HepG2 (cell line): Measurements from ENCODE around the gene PIKFYVE. TPM values are rescaled to one million over a fixed set of nuclear protein-coding genes. Genes with fewer than 3 reads are reported as not detected.

ENCODE experiments used
- AGO1 ChIP-seq: fragments of 200-400 bp; formaldehyde crosslinking; IDR thresholded peaks from 2 replicates; pipeline ENCODE4 v1.6.1; 2017; ENCODE audit warnings: mild to moderate bottlenecking, low read depth, low read length, moderate library complexity; ENCODE audit not compliant: poor library complexity, severe bottlenecking
- FOSL2 ChIP-seq: sonication (generic); formaldehyde crosslinking; IDR thresholded peaks from 2 replicates; pipeline ENCODE4 v1.4.0; 2020; ENCODE audit warnings: missing genetic modification reagents
- GABPB1 ChIP-seq: IDR thresholded peaks from 2 replicates; pipeline ENCODE4 v1.6.1; 2016; ENCODE audit warnings: mild to moderate bottlenecking, missing genetic modification reagents, moderate library complexity, missing compliant biosample characterization
- KAT7 ChIP-seq: IDR thresholded peaks from 2 replicates; pipeline ENCODE4 v1.6.1; 2018; ENCODE audit warnings: borderline replicate concordance, missing compliant biosample characterization
- KDM6A ChIP-seq: IDR thresholded peaks from 2 replicates; pipeline ENCODE4 v1.6.1; 2016; ENCODE audit warnings: low read depth
- MED13 ChIP-seq: sonication (generic); formaldehyde crosslinking; IDR thresholded peaks from 2 replicates; pipeline ENCODE4 v1.5.0; 2020; ENCODE audit warnings: missing genetic modification reagents
- SMAD9 ChIP-seq: sonication (generic); formaldehyde crosslinking; IDR thresholded peaks from 2 replicates; pipeline ENCODE4 v1.5.1; 2020; ENCODE audit warnings: mild to moderate bottlenecking, missing genetic modification reagents
- SSRP1 ChIP-seq: IDR thresholded peaks from 2 replicates; pipeline ENCODE4 v1.6.1; 2016; ENCODE audit warnings: control low read depth
- polyA plus RNA-seq, 8 experiments: library from polyadenylated mRNA; depleted of rRNA in 3 of 8; stranded (reverse) in 7 of 8; unstranded in 1 of 8; fragments of >200 nt; fragmentation: Illumina TruSeq in 4 of 8; extraction: Trizol in 4 of 8; gene quantifications; 2 replicates each; pipeline versions ENCODE4 v1.2.1 to v1.2.3, GENCODE V29; 2011 to 2016; ENCODE audit warnings: low read depth in 4 of 8, missing spikeins in 1 of 8, mixed read lengths in 1 of 8; ENCODE audit not compliant: insufficient read depth in 1 of 8
- total RNA-seq, 5 experiments: library from RNA; depleted of rRNA; stranded (reverse); fragments of >200 nt; fragmentation: Illumina TruSeq; extraction: Trizol; gene quantifications; 2 replicates each; pipeline ENCODE4 v1.2.3, GENCODE V29; 2016; ENCODE audit warnings: low read depth in 1 of 5
- TF ChIP-seq, protein P1 (sequence below): sonication (generic); formaldehyde crosslinking; IDR thresholded peaks from 2 replicates; pipeline ENCODE4 v1.9.0; 2021; ENCODE audit warnings: missing genetic modification reagents, borderline replicate concordance
- TF ChIP-seq, protein P2 (sequence below): sonication (generic); formaldehyde crosslinking; IDR thresholded peaks from 2 replicates; pipeline ENCODE4 v1.5.0; 2020; ENCODE audit warnings: mild to moderate bottlenecking, missing genetic modification reagents
- TF ChIP-seq, protein P3 (sequence below): conservative IDR thresholded peaks from 2 replicates; pipeline ENCODE4 v1.6.1; 2018; ENCODE audit warnings: missing genetic modification reagents
- TF ChIP-seq, protein P4 (sequence below): sonication (generic); formaldehyde crosslinking; IDR thresholded peaks from 2 replicates; pipeline ENCODE4 v1.5.0; 2020; ENCODE audit warnings: mild to moderate bottlenecking, missing genetic modification reagents
- TF ChIP-seq, protein P5 (sequence below): sonication (generic); formaldehyde crosslinking; IDR thresholded peaks from 2 replicates; pipeline ENCODE4 v1.4.0; 2020; ENCODE audit warnings: mild to moderate bottlenecking, missing genetic modification reagents

PIKFYVE gene
- total and polyA plus RNA-seq, 2 of the 13 experiments (the other 11 are each of a cell fraction or from before 2014, with no cell fraction given), result 20.2 to 21.7 TPM

GRCh38 chr2:208265371-208265800 is 669 bp upstream of the PIKFYVE start (continued):
- TF ChIP-seq, protein P1, sequence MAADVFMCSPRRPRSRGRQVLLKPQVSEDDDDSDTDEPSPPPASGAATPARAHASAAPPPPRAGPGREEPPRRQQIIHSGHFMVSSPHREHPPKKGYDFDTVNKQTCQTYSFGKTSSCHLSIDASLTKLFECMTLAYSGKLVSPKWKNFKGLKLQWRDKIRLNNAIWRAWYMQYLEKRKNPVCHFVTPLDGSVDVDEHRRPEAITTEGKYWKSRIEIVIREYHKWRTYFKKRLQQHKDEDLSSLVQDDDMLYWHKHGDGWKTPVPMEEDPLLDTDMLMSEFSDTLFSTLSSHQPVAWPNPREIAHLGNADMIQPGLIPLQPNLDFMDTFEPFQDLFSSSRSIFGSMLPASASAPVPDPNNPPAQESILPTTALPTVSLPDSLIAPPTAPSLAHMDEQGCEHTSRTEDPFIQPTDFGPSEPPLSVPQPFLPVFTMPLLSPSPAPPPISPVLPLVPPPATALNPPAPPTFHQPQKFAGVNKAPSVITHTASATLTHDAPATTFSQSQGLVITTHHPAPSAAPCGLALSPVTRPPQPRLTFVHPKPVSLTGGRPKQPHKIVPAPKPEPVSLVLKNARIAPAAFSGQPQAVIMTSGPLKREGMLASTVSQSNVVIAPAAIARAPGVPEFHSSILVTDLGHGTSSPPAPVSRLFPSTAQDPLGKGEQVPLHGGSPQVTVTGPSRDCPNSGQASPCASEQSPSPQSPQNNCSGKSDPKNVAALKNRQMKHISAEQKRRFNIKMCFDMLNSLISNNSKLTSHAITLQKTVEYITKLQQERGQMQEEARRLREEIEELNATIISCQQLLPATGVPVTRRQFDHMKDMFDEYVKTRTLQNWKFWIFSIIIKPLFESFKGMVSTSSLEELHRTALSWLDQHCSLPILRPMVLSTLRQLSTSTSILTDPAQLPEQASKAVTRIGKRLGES, result no peak
- TF ChIP-seq KAT7 (CRISPR knock-in tag) (no peak), MED13 (CRISPR knock-in tag) (no peak), GABPB1 (CRISPR knock-in tag) (no peak; the same call in 1 of the 2 replicates), SMAD9 (CRISPR knock-in tag) (0 out of 2 replicates have a peak, but pooled peaks have one; percentile 21), AGO1 (no peak), FOSL2 (peak; percentile 10; the same call in 1 of the 2 replicates), SSRP1 (CRISPR knock-in tag) (0 out of 2 replicates have a peak, but pooled peaks have one; percentile 9), KDM6A (CRISPR knock-in tag) (no peak)
- TF ChIP-seq, protein P2, sequence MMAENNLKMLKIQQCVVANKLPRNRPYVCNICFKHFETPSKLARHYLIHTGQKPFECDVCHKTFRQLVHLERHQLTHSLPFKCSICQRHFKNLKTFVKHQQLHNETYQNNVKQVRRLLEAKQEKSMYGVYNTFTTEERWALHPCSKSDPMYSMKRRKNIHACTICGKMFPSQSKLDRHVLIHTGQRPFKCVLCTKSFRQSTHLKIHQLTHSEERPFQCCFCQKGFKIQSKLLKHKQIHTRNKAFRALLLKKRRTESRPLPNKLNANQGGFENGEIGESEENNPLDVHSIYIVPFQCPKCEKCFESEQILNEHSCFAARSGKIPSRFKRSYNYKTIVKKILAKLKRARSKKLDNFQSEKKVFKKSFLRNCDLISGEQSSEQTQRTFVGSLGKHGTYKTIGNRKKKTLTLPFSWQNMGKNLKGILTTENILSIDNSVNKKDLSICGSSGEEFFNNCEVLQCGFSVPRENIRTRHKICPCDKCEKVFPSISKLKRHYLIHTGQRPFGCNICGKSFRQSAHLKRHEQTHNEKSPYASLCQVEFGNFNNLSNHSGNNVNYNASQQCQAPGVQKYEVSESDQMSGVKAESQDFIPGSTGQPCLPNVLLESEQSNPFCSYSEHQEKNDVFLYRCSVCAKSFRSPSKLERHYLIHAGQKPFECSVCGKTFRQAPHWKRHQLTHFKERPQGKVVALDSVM (CRISPR knock-in tag), result no peak
- TF ChIP-seq, protein P3, sequence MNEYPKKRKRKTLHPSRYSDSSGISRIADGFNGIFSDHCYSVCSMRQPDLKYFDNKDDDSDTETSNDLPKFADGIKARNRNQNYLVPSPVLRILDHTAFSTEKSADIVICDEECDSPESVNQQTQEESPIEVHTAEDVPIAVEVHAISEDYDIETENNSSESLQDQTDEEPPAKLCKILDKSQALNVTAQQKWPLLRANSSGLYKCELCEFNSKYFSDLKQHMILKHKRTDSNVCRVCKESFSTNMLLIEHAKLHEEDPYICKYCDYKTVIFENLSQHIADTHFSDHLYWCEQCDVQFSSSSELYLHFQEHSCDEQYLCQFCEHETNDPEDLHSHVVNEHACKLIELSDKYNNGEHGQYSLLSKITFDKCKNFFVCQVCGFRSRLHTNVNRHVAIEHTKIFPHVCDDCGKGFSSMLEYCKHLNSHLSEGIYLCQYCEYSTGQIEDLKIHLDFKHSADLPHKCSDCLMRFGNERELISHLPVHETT (CRISPR knock-in tag), result no peak
- TF ChIP-seq, protein P4, sequence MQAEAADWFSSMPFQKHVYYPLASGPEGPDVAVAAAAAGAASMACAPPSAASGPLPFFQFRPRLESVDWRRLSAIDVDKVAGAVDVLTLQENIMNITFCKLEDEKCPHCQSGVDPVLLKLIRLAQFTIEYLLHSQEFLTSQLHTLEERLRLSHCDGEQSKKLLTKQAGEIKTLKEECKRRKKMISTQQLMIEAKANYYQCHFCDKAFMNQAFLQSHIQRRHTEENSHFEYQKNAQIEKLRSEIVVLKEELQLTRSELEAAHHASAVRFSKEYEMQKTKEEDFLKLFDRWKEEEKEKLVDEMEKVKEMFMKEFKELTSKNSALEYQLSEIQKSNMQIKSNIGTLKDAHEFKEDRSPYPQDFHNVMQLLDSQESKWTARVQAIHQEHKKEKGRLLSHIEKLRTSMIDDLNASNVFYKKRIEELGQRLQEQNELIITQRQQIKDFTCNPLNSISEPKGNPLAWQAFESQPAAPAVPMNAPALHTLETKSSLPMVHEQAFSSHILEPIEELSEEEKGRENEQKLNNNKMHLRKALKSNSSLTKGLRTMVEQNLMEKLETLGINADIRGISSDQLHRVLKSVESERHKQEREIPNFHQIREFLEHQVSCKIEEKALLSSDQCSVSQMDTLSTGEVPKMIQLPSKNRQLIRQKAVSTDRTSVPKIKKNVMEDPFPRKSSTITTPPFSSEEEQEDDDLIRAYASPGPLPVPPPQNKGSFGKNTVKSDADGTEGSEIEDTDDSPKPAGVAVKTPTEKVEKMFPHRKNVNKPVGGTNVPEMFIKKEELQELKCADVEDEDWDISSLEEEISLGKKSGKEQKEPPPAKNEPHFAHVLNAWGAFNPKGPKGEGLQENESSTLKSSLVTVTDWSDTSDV (CRISPR knock-in tag), result no peak
- TF ChIP-seq, protein P5, sequence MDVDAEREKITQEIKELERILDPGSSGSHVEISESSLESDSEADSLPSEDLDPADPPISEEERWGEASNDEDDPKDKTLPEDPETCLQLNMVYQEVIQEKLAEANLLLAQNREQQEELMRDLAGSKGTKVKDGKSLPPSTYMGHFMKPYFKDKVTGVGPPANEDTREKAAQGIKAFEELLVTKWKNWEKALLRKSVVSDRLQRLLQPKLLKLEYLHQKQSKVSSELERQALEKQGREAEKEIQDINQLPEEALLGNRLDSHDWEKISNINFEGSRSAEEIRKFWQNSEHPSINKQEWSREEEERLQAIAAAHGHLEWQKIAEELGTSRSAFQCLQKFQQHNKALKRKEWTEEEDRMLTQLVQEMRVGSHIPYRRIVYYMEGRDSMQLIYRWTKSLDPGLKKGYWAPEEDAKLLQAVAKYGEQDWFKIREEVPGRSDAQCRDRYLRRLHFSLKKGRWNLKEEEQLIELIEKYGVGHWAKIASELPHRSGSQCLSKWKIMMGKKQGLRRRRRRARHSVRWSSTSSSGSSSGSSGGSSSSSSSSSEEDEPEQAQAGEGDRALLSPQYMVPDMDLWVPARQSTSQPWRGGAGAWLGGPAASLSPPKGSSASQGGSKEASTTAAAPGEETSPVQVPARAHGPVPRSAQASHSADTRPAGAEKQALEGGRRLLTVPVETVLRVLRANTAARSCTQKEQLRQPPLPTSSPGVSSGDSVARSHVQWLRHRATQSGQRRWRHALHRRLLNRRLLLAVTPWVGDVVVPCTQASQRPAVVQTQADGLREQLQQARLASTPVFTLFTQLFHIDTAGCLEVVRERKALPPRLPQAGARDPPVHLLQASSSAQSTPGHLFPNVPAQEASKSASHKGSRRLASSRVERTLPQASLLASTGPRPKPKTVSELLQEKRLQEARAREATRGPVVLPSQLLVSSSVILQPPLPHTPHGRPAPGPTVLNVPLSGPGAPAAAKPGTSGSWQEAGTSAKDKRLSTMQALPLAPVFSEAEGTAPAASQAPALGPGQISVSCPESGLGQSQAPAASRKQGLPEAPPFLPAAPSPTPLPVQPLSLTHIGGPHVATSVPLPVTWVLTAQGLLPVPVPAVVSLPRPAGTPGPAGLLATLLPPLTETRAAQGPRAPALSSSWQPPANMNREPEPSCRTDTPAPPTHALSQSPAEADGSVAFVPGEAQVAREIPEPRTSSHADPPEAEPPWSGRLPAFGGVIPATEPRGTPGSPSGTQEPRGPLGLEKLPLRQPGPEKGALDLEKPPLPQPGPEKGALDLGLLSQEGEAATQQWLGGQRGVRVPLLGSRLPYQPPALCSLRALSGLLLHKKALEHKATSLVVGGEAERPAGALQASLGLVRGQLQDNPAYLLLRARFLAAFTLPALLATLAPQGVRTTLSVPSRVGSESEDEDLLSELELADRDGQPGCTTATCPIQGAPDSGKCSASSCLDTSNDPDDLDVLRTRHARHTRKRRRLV (CRISPR knock-in tag), result peak; percentile 74
